Measurements from ENCODE around the gene KRT9. TPM values are rescaled to one million over a fixed set of nuclear protein-coding genes. Genes with fewer than 3 reads are reported as not detected.
A peak's percentile ranks its signal among the peaks of the same experiment; 100 is the strongest.

KRT9 gene
- total RNA-seq, 1 donor from 2014 or later: 0.30 TPM

- Mint-ChIP-seq H3K36me3 (ENCODE audit: unreplicated experiment) (no peaks in the 10 kb centered on the region), H3K4me1 (ENCODE audit: unreplicated experiment) (peaks cover 37% of the 10 kb centered on the region), H3K4me3 (ENCODE audit: unreplicated experiment) (no peak overlapping the region), H3K27ac (ENCODE audit: unreplicated experiment) (peak overlapping the region; percentile 76), H3K27me3 (ENCODE audit: unreplicated experiment) (no peaks in the 10 kb centered on the region), H3K9me3 (ENCODE audit: unreplicated experiment) (peaks cover 7% of the 10 kb centered on the region)
- no peak for TF ChIP-seq CTCF (IDR thresholded peaks at IDR 0.05)
- no peak for DNase-seq (ENCODE audit: extremely low spot score, unreplicated experiment)
Observed at GRCh38 chr17:41549596-41550039, 22.2 kb downstream of the KRT9 start.

DNA sequence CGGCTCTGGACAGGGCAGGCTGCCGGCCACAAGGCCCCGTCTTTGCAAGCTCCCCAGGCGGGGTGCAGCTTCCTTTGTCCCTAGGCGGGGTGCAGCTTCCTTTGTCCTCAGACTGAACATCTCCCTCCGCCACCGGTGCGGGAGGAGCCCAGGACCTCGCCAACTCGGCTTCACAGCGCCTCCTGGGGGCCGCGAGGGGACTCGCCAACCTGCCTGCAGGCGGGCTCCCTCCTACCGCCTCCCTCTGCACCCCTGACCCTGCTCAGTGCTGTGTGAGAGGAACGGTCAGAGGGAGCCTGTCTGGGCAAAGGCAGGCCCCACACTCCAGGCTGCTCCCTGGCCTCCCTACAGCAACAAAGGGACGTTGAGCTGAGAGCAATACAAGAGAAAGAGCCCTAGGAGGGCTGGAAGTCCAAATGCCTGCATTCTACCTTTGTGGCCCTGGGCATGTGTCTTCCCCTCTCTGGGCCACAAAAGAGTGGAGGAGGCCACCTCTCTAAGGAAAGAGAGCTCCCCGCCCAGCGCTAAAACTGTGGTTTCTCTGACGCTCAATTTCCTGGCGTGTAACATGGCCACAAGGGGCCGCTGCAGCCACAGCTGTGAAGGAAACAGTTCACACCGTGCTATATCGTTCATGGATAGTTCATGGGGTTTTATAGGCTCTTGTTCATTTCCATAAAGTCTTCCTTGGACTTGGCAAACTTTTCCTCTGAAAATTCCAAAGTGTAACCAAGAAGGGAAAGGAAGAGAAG, 22.8 kb downstream of the KRT9 start:
- no peaks in the 10 kb centered on the region for H3K36me3 Mint-ChIP-seq (ENCODE audit: unreplicated experiment)
- no peak overlapping the region for H3K4me3 Mint-ChIP-seq (ENCODE audit: unreplicated experiment)
- H3K9me3 Mint-ChIP-seq (ENCODE audit: unreplicated experiment): peaks cover 7% of the 10 kb centered on the region
- peak; percentile 84 for TF ChIP-seq CTCF (IDR thresholded peaks at IDR 0.05)
- no peaks in the 10 kb centered on the region for H3K27me3 Mint-ChIP-seq (ENCODE audit: unreplicated experiment)
- DNase-seq (ENCODE audit: extremely low spot score, unreplicated experiment): peak; percentile 90
- peaks cover 37% of the 10 kb centered on the region for H3K4me1 Mint-ChIP-seq (ENCODE audit: unreplicated experiment)
- H3K27ac Mint-ChIP-seq (ENCODE audit: unreplicated experiment): peak overlapping the region; percentile 76

- no peaks in the 10 kb centered on the region for H3K27me3 Mint-ChIP-seq (ENCODE audit: unreplicated experiment)
- no peaks in the 10 kb centered on the region for H3K36me3 Mint-ChIP-seq (ENCODE audit: unreplicated experiment)
- TF ChIP-seq CTCF (IDR thresholded peaks at IDR 0.05): no peak
- H3K4me1 Mint-ChIP-seq (ENCODE audit: unreplicated experiment): peaks cover 37% of the 10 kb centered on the region
- peak overlapping the region; percentile 64 for H3K27ac Mint-ChIP-seq (ENCODE audit: unreplicated experiment)
- peak; percentile 86 for DNase-seq (ENCODE audit: extremely low spot score, unreplicated experiment)
- no peak overlapping the region for H3K4me3 Mint-ChIP-seq (ENCODE audit: unreplicated experiment)
- peaks cover 7% of the 10 kb centered on the region for H3K9me3 Mint-ChIP-seq (ENCODE audit: unreplicated experiment)
Observed at GRCh38 chr17:41547921-41548843, 23.7 kb downstream of the KRT9 start.

DNA sequence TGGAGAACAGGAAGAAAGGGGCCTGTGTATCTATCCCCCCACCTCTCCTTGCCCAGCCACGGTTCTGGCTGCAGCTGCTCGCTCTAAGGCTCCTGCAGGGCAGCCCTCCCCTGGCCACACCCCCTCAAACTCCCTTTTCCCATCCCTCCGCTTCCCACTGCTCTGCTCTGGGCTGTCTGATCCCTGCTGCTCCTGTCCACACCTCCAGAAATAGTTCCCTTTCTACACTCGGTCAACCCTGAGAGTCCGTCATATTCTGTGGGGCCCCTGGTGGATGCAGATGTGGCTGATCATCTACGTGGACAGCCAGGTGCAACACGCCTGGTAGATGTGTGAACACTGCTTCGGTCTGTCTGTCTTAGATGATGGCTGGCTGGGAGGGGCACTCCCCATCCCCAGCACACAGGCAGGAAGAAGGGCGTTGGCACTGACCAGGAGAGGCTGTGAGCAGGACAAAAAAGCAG, 24.4 kb downstream of the KRT9 start:
- no peak for TF ChIP-seq CTCF (IDR thresholded peaks at IDR 0.05)
- H3K36me3 Mint-ChIP-seq (ENCODE audit: unreplicated experiment): no peaks in the 10 kb centered on the region
- peaks cover 7% of the 10 kb centered on the region for H3K9me3 Mint-ChIP-seq (ENCODE audit: unreplicated experiment)
- peaks cover 34% of the 10 kb centered on the region for H3K4me1 Mint-ChIP-seq (ENCODE audit: unreplicated experiment)
- no peaks in the 10 kb centered on the region for H3K27me3 Mint-ChIP-seq (ENCODE audit: unreplicated experiment)
- no peak overlapping the region for H3K4me3 Mint-ChIP-seq (ENCODE audit: unreplicated experiment)
- DNase-seq (ENCODE audit: extremely low spot score, unreplicated experiment): no peak
- H3K27ac Mint-ChIP-seq (ENCODE audit: unreplicated experiment): peak overlapping the region; percentile 64

- no peak overlapping the region for H3K27ac Mint-ChIP-seq (ENCODE audit: unreplicated experiment)
- H3K36me3 Mint-ChIP-seq (ENCODE audit: unreplicated experiment): no peaks in the 10 kb centered on the region
- no peak for DNase-seq (ENCODE audit: extremely low spot score, unreplicated experiment)
- H3K27me3 Mint-ChIP-seq (ENCODE audit: unreplicated experiment): no peaks in the 10 kb centered on the region
- no peak for TF ChIP-seq CTCF (IDR thresholded peaks at IDR 0.05)
- peaks cover 7% of the 10 kb centered on the region for H3K9me3 Mint-ChIP-seq (ENCODE audit: unreplicated experiment)
- H3K4me3 Mint-ChIP-seq (ENCODE audit: unreplicated experiment): no peak overlapping the region
- H3K4me1 Mint-ChIP-seq (ENCODE audit: unreplicated experiment): peaks cover 33% of the 10 kb centered on the region
Observed at GRCh38 chr17:41546819-41547218, 25.0 kb downstream of the KRT9 start.
